T-cell (primary cell): ENCODE results near the gene DHX58. TPM values are rescaled to one million over a fixed set of nuclear protein-coding genes. Genes with fewer than 3 reads are reported as not detected.
A peak's percentile ranks its signal among the peaks of the same experiment; 100 is the strongest.

Experiments used
- ATAC-seq, 4 experiments: fragments of 200-7000 bp in 3 of 4; fragments of 150-1000 bp in 1 of 4; cut with Tn5 transposase; replicated peaks in 1 of 4; 1 replicate in 3 of 4; 2 replicates in 1 of 4; pipeline ENCODE4 v1.10.0; 2021; ENCODE audit warnings: moderate library complexity in 3 of 4, mild to moderate bottlenecking in 2 of 4, moderate number of reproducible peaks in 1 of 4
- CTCF ChIA-PET, 2 donors: fragments of 300-600 bp; sonication (Branson Sonifier 250); formaldehyde crosslinking; loops; one replicate each; lab custom pipeline; 2022; ENCODE audit warnings: antibody characterized with exemption in 2 of 2; lab: Charles Lee
- POLR2A ChIA-PET, 2 donors: fragments of 300-600 bp; sonication (Branson Sonifier 250); formaldehyde crosslinking; loops; one replicate each; lab custom pipeline; 2022; ENCODE audit warnings: antibody characterized with exemption in 2 of 2; lab: Charles Lee
- DNase-seq, 35 experiments: peaks; one replicate each; pipeline versions ENCODE4 v3.0.0 to v3.0.0-alpha.2; 2013 to 2023
- H3K27ac ChIP-seq: one replicate; pipeline ENCODE4 v1.5.1; 2013; ENCODE audit warnings: low read length
- H3K27me3 ChIP-seq, 2 experiments: replicated peaks in 1 of 2; 1 replicate in 1 of 2; 2 replicates in 1 of 2; pipeline versions ENCODE4 v1.6.1 to v1.7.0; 2013; ENCODE audit warnings: low read length in 1 of 2, mixed read lengths in 1 of 2; ENCODE audit not compliant: control insufficient read depth in 2 of 2, insufficient read depth in 2 of 2; ENCODE audit errors: extremely low read depth in 1 of 2
- H3K36me3 ChIP-seq, 2 donors: 1 replicate in 1 of 2; 2 replicates in 1 of 2; pipeline versions ENCODE4 v1.6.1 to v1.7.0; 2013; ENCODE audit warnings: low read length in 1 of 2; ENCODE audit not compliant: control insufficient read depth in 2 of 2, insufficient read depth in 1 of 2; ENCODE audit errors: extremely low read depth in 1 of 2
- H3K4me1 ChIP-seq, 2 experiments: 1 replicate in 1 of 2; 2 replicates in 1 of 2; pipeline versions ENCODE4 v1.6.1 to v1.7.0; 2013; ENCODE audit warnings: low read length in 2 of 2, mixed read lengths in 1 of 2; ENCODE audit not compliant: insufficient read depth in 2 of 2, control insufficient read depth in 1 of 2; ENCODE audit errors: extremely low read depth in 1 of 2
- H3K4me3 ChIP-seq, 2 donors: 1 replicate in 1 of 2; 2 replicates in 1 of 2; pipeline versions ENCODE4 v1.5.1 to v1.7.0; 2013; ENCODE audit warnings: mild to moderate bottlenecking in 2 of 2, low read length in 1 of 2, moderate library complexity in 1 of 2; ENCODE audit not compliant: control insufficient read depth in 1 of 2; ENCODE audit errors: extremely low read depth in 1 of 2
- H3K9me3 ChIP-seq: 2 replicates; pipeline ENCODE4 v1.7.0; 2013
- H3K27ac Mint-ChIP-seq, 2 donors: one replicate each; pipeline ENCODE4 v1.8.0; 2020 to 2021; ENCODE audit warnings: mild to moderate bottlenecking in 2 of 2, mixed read lengths in 2 of 2
- H3K27me3 Mint-ChIP-seq, 2 donors: one replicate each; pipeline ENCODE4 v1.8.0; 2021 to 2022; ENCODE audit warnings: mixed read lengths in 2 of 2
- H3K36me3 Mint-ChIP-seq: one replicate; pipeline ENCODE4 v1.8.0; 2021; ENCODE audit warnings: mixed read lengths
- H3K4me1 Mint-ChIP-seq, 3 donors: one replicate each; pipeline ENCODE4 v1.8.0; 2020 to 2022; ENCODE audit warnings: mixed read lengths in 3 of 3, mild to moderate bottlenecking in 1 of 3
- H3K4me3 Mint-ChIP-seq, 3 donors: one replicate each; pipeline ENCODE4 v1.8.0; 2020 to 2022; ENCODE audit warnings: mild to moderate bottlenecking in 3 of 3, mixed read lengths in 3 of 3, moderate library complexity in 3 of 3
- H3K9me3 Mint-ChIP-seq, 3 donors: one replicate each; pipeline ENCODE4 v1.8.0; 2020 to 2022; ENCODE audit warnings: mixed read lengths in 3 of 3
- WGBS: methylation state at CpG from one replicate; pipeline ENCODE4 v1.1.5; 2013; ENCODE audit warnings: missing lambda C conversion rate; ENCODE audit not compliant: insufficient coverage; 5-methylcytosine and 5-hydroxymethylcytosine counted together
- total RNA-seq, 35 experiments: library from RNA in 6 of 35; stranded (reverse) in 6 of 35; fragments of 120-200 nt in 1 of 35; gene quantifications; one replicate each; pipeline versions ENCODE4 v1.2.1 to v1.2.4 and lab custom pipeline; 2013 to 2026

Gene DHX58
- total RNA-seq, 5 donors from 2014 or later (not counting 1 experiment from before 2014, with no cell fraction given) = 38.2 to 63.0 (median 41.7) TPM

DNA sequence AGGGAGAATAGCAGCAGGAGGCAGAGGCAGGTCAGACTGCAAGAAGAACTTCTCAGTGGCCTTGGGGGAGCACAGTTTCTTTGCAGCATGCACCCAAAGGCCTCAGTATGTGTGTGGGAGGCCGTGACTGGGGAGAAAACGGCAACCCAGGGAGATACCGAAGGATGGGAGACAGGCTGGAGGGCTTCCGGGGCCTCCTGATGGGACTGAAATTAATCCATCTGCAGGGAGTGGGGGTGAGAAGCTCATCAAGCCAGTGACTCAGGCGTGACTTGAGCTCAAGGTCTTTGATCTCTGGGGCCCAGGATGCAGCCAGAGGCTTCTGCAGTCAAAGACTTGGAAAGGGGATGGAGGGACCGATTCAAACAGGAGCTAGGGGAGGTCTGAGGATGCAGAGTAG lies 57.0 kb downstream of the DHX58 start:
- Mint-ChIP-seq H3K9me3 (no peaks in the 10 kb centered on the region), H3K36me3 (no peaks in the 10 kb centered on the region), H3K4me3 (no peak overlapping the region), H3K27me3 (peaks cover 23 to 51% of the 10 kb centered on the region in 2 donors), H3K4me1 (peaks cover 5 to 13% (median 10%) of the 10 kb centered on the region in 3 donors), H3K27ac (no peak overlapping the region)
- POLR2A ChIA-PET = no interaction called here
- DNase-seq = no peak
- WGBS = 82% methylated on average over 4 of the region's 6 CpGs
- H3K9me3 ChIP-seq = no peaks in the 10 kb centered on the region
- H3K27ac ChIP-seq = no peak overlapping the region
- H3K4me3 ChIP-seq = no peak overlapping the region
- H3K4me1 ChIP-seq = peaks cover 0 to 10% of the 10 kb centered on the region in 2 experiments
- ATAC-seq = no peak
- no peaks in the 10 kb centered on the region for H3K36me3 ChIP-seq
- peaks cover 0 to 66% of the 10 kb centered on the region in 2 experiments for H3K27me3 ChIP-seq
- CTCF ChIA-PET = interaction anchor here in 1 of 2 donors (0.6 to 0.9 kb wide), 3 partner anchors 10 to 785 kb away, joined by 3 to 4 read pairs (median 3); no protein-coding TSS in a partner anchor

- no CpG with 5 or more reads among the region's 3 CpGs for WGBS
- Mint-ChIP-seq H3K27me3 (peaks cover 23 to 46% of the 10 kb centered on the region in 2 donors), H3K36me3 (no peaks in the 10 kb centered on the region), H3K4me3 (no peak overlapping the region), H3K4me1 (peaks cover 6 to 11% (median 9%) of the 10 kb centered on the region in 3 donors), H3K9me3 (no peaks in the 10 kb centered on the region), H3K27ac (no peak overlapping the region)
- Histone ChIP-seq H3K36me3 (no peaks in the 10 kb centered on the region), H3K4me3 (no peak overlapping the region), H3K9me3 (no peaks in the 10 kb centered on the region), H3K4me1 (peaks cover 0 to 12% of the 10 kb centered on the region in 2 experiments), H3K27me3 (peaks cover 0 to 68% of the 10 kb centered on the region in 2 experiments), H3K27ac (no peak overlapping the region)
- POLR2A ChIA-PET = interaction anchor here in 1 of 2 donors (0.5 kb wide), 1 partner anchor 55 kb away, joined by 4 read pairs; no protein-coding TSS in a partner anchor
- ATAC-seq = no peak
- CTCF ChIA-PET = no interaction called here
- no peak for DNase-seq
Measured at GRCh38 chr17:42055027-42055426, 57.5 kb downstream of the DHX58 start.

GRCh38 chr17:42053731-42054500 lies 58.6 kb downstream of the DHX58 start:
- no peak overlapping the region for H3K4me3 Mint-ChIP-seq
- POLR2A ChIA-PET = no interaction called here
- ATAC-seq = no peak
- Histone ChIP-seq H3K4me1 (peaks cover 0 to 15% of the 10 kb centered on the region in 2 experiments), H3K9me3 (no peaks in the 10 kb centered on the region), H3K27ac (no peak overlapping the region), H3K4me3 (no peak overlapping the region), H3K27me3 (peaks cover 0 to 68% of the 10 kb centered on the region in 2 experiments), H3K36me3 (no peaks in the 10 kb centered on the region)
- WGBS = 0% methylated on average over 1 of the region's 12 CpGs
- no peak overlapping the region for H3K27ac Mint-ChIP-seq
- peaks cover 23 to 49% of the 10 kb centered on the region in 2 donors for H3K27me3 Mint-ChIP-seq
- CTCF ChIA-PET = interaction anchor here in 1 of 2 donors (0.6 kb wide), 1 partner anchor 43 kb away, joined by 7 read pairs; no protein-coding TSS in a partner anchor
- DNase-seq = no peak
- H3K9me3 Mint-ChIP-seq = no peaks in the 10 kb centered on the region
- no peaks in the 10 kb centered on the region for H3K36me3 Mint-ChIP-seq
- H3K4me1 Mint-ChIP-seq = peaks cover 6 to 15% (median 9%) of the 10 kb centered on the region in 3 donors

DNA sequence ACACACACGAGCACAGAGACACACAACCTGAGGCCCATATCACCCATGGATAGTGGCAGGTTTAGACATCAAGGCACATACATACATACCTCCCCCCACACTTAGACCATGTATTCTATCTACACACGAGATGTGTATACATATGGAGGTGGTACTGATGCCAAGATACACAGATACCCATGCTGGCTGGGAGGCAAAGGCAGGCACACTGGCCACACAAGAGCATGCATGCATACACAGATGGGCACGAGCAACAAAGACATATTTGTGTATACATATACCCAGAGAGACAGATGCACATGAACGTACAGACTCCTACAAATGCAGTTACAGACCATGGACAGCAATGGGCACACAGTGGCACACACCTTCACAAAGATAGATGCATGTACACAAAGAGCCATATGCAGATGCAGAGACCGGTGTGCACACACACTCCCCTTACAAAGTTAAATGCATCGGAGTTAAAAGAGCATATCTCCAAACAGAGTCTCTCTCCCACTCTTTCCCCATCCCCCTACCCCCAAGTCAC lies 60.1 kb downstream of the DHX58 start:
- H3K27me3 Mint-ChIP-seq = peaks cover 23 to 50% of the 10 kb centered on the region in 2 donors
- H3K27me3 ChIP-seq = peaks cover 0 to 58% of the 10 kb centered on the region in 2 experiments
- POLR2A ChIA-PET = no interaction called here

DNA sequence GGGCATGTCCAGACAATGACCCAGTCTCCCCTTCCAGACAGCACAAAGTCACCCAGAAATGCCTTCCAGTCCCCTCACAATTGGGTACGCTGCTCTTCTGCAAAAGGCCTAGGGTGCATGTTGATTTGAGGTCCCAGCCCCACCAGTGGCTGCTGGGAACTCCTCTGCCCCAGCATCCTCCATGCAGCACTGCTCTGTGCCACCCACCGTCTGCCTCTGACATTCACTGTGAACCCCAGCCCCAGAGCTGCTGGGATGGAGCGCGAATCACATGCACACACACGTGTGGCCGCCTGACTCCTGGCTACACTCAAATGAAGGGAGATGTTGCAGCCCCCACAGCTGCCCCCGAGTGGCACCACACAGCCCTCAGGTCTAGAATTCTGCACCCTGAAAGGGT lies 60.9 kb downstream of the DHX58 start:
- no peak for ATAC-seq
- Histone ChIP-seq H3K36me3 (no peaks in the 10 kb centered on the region), H3K4me1 (peaks cover 0 to 15% of the 10 kb centered on the region in 2 experiments), H3K4me3 (no peak overlapping the region), H3K27me3 (peaks cover 0 to 58% of the 10 kb centered on the region in 2 experiments), H3K27ac (no peak overlapping the region), H3K9me3 (no peaks in the 10 kb centered on the region)
- Mint-ChIP-seq H3K27ac (no peak overlapping the region), H3K36me3 (no peaks in the 10 kb centered on the region), H3K4me3 (peak overlapping the region; percentile 25 to 71 (median 51)), H3K9me3 (no peaks in the 10 kb centered on the region), H3K27me3 (peaks cover 23 to 50% of the 10 kb centered on the region in 2 donors), H3K4me1 (peaks cover 6 to 15% (median 9%) of the 10 kb centered on the region in 3 donors)
- no peak for DNase-seq
- ChIA-PET CTCF (no interaction called here), POLR2A (interaction anchor here in 1 of 2 donors (0.6 kb wide), 1 partner anchor 31 kb away, joined by 3 read pairs; the partner anchor contains the start of gene NKIRAS2)
- WGBS = 93% methylated on average over 7 of the region's 7 CpGs

More for the DNA sequence above, 60.1 kb downstream of the DHX58 start:
- no peaks in the 10 kb centered on the region for H3K9me3 Mint-ChIP-seq
- peaks cover 6 to 15% (median 9%) of the 10 kb centered on the region in 3 donors for H3K4me1 Mint-ChIP-seq
- peaks cover 0 to 15% of the 10 kb centered on the region in 2 experiments for H3K4me1 ChIP-seq
- DNase-seq (no peak), ATAC-seq (no peak)
- CTCF ChIA-PET = no interaction called here
- no peak overlapping the region for H3K27ac ChIP-seq
- H3K36me3 Mint-ChIP-seq = no peaks in the 10 kb centered on the region
- H3K36me3 ChIP-seq = no peaks in the 10 kb centered on the region
- H3K9me3 ChIP-seq = no peaks in the 10 kb centered on the region
- H3K4me3 ChIP-seq = no peak overlapping the region
- H3K4me3 Mint-ChIP-seq = no peak overlapping the region
- H3K27ac Mint-ChIP-seq = no peak overlapping the region
- 88% methylated on average over 3 of the region's 6 CpGs for WGBS
